Hematopoietic multipotent progenitor cell (in vitro differentiated cells): ENCODE results near the gene PRKCA. TPM values are rescaled to one million over a fixed set of nuclear protein-coding genes. Genes with fewer than 3 reads are reported as not detected.

Experiments
- DNase-seq, 3 donors: peaks; one replicate each; pipeline ENCODE4 v3.0.0-alpha.2; 2011 to 2015; ENCODE audit warnings: low read depth in 2 of 3, low spot score in 2 of 3
- total RNA-seq: library from RNA; depleted of rRNA; stranded (reverse); fragments of >200 nt; gene quantifications from one replicate; pipeline ENCODE4 v1.2.3, GENCODE V29; 2012

PRKCA gene
- total RNA-seq, 1 donor, result 0.54 TPM

DNA sequence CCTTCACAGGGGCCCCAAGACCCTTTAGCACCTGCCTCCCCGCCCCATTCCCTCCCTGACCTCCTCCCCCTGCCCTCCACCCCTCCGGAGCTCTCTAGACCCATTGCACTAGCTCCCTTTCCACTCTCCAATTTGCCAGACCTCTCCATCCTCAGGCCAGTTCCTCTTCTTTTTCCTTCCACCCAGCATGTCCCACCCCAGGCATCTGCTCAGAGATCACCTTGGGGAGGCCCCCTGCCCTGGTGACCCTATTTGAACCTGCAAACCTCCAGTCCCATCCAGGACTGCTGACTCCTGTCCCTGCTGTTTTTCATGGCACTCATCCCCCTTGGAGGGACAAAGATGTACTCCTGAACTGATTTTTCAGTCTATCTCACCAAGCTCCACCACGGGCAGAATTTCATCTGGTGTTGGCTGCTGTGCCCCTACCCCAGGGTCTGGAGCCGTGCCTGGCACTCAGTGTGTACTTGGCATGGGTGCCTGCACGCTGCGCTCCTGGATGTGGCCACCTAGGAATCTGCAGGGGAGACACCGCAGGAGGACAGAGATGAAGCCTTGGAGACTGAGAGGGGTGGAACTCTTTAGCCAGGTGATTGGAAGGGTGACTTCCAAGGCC is 446.9 kb downstream of the PRKCA start:
- no peak for DNase-seq

DNA sequence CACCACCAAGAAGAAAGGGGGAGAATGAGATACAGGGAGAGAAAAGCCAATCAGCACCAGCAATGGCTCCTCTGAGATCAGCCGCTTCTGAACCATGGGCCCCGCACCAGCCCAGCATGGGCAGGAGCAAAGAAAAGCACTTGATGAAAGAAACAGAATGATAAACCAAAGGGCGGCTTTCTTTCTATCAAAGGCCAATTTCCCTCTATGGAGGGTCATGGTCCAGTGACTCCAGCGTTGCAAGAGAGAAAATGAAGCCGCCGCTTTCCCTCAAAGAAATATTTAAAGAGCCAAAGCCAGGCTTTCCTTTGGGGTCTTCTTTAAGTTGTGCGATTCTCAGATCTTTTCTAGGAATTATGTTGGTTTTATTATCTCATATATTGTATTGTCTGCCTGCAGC is 447.7 kb downstream of the PRKCA start:
- no peak for DNase-seq

DNA sequence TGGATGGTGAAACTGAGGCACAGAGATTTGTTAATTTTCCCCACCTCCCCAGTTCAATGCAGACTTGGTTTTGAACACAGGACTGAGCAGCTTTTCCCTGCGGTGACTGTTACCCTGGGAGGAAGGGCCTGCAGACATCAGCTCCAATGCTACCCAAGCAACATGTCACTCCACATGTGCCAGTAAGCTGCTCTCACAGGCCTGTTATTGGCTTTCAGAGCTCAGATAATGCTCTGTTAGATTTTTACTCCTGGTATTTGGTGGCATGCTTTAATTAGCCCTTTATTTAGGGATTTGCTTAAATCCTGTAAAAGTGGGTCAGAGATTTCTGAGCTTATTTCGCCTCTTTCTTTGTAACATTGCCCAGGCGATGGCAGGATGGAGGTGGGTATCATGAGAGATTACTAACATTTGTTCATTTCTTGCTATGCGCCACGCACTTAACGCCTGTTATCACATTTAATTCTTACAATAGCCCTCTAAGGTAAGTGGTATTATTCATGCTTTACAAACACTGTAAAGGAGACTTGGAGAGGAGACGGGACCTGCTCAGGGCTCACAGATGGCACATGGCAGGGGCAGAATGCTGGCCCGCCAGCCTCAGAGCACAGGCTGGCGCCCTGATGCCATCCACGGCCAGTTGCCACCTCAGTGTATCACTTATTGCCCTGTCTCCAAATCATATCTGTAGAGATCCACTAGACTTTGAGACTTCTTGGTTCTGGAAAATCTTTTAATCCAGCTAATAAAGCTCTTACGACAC is 448.5 kb downstream of the PRKCA start:
- no peak for DNase-seq

DNA sequence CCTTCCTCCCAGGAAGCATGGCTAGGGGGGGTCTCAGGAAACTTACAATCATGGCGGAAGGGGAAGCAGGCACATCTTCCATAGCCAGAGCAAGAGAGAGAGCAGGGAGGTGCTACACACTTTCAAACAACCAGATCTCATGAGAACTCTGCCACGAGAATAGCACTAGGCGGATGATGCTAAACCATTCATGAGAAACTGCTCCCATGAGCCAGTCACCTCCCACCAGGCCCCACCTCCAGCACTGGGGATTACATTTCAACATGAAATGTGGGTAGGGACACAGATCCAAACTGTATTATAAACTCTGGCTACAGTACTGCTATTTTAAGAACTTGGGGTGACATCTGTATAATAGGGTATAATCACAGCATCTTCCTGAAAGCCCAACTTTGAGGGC is 449.4 kb downstream of the PRKCA start:
- DNase-seq, result no peak

DNA sequence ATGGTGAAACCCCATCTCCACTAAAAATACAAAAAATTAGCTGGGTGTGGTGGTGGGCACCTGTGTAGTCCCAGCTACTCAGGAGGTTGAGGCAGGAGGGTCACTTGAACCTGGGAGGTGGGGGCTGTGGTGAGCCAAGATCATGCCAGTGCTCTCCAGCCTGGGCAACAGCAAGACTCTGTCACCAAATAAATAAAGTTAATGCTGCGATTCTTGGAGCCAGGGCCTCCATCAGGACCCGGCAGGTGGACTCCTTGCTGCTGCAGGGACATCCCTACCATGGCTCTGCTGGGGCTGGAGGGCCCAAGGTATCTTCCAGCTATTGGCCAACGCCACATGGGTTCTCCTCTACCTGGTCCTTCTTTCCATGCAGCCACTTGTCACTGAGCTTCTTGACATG is 450.0 kb downstream of the PRKCA start:
- DNase-seq, result no peak

DNA sequence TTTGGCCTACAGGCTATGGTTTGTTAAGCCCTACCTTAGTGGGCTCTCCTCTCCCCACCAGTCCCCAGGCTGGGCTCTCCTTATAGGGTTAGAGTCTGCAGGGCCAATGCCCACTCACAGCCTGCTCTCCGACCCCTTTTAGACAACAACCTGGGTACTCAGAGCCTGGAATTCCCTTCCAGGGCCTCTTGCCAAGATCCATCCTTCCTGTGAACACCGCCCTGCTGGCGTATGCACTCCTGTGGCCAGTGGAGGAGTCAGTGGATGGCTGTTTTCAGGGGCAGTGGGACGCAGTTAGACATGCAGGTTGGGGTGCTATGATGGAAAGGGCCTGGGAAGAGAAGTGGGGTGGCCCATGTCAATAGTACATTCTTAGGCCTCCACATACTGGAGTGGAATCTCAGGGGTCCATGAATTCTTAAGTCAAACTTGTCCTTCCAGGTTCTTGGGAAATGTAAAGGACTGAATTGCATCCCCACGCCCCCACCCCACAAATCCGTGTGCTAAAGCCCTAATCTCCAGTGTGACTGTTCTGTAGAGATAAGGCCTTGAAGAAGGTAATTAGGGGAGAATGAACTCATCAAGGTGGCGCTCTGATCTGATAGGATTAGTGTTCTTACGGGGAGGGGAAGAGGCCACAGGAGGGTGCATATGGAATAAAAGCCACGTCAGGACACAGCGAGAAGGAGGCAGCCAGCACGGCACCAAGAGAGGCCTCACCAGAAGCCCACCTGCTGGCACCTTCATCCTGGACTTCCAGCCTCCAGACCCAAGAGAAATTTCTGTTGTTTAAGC is 450.9 kb downstream of the PRKCA start:
- no peak for DNase-seq

DNA sequence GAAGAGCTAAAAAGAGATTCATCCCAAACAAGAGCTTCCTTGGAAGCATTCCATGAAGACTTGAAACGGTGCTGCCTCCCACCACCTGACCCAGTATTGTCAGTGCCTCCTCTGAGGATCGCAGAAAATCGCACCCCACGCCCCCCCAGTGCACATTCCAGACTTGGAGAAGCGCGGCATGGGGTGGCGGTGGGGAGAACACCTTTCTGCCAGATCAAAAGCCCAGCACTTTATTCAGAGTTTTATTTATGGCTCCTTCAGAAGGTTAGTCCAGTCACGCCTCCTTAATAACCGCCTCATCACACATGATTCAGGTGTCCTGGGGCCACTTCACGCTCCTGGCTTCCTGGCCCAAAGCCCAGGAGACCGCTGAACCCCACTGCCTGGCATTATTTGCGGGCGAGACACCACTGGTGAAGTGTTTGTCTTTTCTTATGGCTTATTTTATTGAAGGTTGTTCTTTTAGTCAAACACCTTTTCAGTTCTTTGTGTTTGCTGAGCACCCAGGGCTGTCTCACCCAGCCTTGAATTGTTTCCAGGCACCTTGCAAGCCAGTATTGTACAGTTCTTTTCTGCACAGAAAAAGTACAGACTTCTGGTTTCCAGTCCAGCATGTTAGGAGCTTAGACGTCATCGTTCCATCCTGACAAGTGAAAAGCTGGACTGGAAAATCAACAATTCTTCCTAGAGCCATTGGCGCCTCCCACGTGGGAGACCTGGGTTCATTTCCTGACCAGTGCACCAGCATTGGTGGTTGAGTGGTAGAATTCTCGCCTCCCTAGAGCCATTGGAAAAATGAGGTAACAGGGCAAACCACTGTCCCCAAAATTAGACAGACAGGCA is 452.9 kb downstream of the PRKCA start:
- no peak for DNase-seq

DNA sequence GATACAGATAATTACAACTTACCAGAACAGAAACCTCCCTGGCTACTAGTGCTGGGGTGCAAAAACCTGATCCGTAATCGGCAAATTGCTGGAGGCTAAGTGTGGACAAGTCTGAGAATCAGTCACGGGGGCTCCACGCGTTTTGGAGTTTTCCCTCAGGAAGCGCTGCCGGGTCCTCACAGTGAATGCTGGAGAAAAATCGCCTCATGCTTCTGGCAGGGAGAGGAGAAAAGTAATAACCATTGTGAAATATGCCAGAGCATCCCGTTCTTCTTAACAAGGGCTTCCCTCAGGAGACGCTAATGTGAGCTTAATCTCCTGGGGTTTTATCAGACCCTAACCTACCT is 453.5 kb downstream of the PRKCA start:
- no peak for DNase-seq

DNA sequence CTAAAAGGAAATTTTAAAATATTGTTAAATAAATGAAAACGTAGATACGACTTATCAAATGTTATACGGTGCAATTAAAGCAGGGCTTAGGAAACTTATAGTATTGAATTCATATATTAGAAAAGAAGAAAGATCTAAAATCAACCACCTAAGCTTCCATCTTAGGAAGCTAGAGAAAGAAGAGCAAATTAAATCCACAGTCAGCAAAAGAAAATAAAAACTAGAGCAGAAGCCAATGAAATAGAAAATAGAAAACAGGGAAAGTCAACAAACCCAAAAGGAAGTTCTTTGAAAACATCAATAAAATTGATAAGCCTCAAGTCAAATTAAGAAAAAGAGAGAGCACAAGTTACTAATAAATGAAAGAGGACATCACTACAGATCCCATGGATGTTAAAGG is 457.9 kb downstream of the PRKCA start:
- DNase-seq, result no peak

DNA sequence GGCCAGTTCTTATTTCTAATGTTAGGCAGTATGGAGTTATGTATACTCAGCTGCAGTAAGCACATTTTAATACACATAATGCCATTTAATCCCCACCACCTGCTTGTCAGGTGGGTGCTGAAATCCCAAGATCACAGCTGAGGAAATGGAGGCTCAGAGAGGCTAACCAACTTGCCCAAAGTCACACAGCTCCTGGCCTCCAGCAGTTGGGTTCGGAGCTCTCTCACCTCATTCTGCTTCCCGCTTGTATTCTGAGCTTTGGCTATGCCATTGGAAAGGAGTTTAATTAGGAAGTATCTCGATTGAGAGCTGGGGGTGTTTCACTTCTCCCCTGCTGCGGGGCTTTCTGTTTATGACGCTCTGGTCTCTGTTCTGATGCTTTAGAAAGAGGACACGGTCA is 459.9 kb downstream of the PRKCA start:
- no peak for DNase-seq

DNA sequence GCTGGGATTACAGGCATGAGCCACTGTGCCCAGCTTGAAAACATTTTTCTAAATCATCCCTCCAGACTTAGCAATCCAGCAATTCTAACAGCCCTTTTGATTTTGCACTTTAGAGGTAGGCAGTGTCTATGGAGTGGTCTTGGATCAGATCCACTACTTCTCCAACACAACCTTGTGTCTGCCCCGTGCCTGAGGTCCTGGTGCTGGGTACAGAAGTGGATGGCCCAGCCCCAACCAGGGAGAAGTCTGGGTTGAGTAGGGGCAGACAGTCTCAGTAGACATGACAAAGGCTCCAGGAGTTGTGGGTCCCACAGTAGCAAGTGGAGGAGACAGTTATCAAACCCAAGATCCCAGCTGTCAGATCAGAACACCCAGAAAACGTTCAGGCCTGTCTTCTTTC is 460.6 kb downstream of the PRKCA start:
- no peak for DNase-seq

DNA sequence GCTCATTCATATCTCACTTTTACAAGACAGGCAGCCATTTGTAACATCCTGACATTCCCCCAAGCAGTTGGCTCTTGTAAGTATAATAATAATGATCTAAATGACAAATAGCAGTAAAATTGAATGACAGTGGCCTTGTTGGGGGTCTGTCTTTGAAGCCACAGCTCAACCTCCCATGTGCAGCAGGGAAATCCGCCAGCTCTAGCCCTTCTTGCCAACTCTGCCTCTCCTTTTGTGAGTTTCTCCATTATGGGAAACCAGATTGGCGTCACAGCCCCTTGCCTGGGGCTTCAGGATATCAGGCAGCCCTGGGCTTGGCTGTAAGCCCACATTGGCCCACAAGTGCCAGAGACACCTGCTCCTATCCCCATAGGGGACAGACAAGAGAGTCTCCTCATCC is 462.1 kb downstream of the PRKCA start:
- DNase-seq, result no peak

DNA sequence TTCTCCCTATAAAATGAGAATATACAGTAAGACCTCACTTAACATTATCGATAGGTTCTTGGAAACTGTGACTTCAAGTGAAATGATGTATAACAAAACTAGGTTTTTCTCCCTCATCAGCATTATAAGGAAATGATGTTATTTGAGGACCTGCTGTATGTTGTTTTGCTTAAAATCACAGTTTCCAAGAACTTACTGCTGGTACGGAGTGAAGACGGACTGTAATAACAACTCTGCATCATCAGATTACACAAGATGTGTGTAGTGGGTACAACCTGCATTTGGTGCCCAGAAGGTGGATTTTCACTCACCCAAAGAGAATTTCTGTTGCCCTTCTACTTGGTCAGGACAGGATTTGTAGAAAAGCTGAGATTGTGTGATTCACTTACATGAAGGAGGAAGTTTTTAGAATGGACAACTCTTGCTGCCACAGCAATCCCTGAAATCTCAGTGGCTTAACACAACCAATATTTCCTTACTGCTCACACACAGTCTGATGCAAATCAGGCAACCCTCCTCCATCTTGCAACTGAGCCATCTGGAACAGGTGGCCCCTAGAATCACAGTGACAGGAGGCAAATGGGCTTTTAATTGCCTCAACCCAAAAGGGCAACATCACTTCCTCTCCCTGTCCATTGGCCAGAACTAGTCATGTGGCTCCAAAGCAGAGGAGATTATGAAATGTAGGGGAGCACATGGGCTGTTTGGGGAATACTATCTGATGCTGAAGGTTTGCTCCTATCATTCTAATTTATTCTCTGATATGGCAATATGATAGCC is 464.9 kb downstream of the PRKCA start:
- DNase-seq, result no peak

DNA sequence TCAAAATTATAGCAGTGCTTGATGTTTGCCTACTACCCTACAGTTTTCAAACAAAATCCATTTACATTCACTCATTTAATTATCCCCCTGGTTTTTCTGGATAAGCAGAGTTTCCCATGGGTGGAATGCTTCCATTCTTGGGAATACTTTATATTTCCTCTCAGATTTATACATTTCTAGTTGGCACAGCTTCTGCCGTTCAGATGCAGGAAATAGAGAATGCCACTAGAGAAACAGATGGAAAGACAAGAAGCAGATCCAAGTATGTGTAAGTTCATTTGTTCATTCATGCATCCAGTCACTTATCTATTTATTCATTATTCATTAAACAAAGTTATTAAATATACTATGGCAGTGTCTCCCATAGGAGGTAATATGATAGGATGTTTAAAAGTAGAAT is 467.5 kb downstream of the PRKCA start:
- no peak for DNase-seq

DNA sequence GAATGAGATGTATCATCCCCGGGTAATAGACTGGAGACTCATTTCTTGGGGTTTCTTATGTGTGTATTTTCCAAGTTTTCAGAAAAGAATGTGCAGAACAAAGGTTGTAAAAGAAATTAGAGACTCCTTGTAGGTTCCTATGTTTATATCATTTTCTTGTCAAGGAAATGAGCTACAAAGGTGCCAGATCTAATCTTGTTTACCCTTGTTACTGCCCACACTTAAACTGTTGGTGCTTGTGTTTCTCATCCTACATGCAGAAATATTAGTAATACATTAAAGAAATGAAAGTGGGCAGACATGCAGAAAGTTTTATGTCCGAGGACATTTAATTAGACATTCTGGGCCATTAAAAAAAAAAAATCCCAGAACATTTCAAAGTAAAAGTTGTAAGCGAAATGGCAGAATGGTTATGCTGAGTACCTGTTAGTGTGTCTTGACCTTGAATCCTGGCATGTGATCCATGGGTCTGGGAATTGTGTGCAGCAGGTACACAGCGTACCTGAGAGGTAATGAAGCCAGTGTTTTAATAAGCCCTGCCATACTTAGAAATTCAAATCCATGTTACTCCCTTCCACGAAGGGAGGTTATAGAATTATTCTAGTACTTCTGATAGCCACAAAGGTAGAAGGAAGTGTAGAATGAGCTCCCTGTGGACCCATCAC is 469.9 kb downstream of the PRKCA start:
- DNase-seq, result no peak

DNA sequence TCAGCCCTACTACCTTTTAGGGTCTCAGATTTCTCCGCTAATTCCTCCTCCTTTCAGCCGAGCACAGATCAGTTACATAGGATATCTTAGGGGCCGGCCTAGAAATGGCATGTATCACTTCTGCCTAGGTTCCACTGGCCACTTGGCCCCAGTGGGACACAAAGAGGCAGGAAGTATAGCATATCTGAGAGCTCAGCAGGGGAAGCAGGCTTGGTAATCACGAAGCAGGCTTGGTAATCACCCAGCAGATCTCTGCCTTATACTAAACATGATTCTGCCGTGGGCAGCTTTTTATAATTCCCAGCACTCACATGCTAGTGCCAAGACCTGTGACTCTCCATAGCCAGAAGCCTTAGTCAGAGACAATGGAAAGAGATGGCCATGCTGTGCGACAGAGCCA is 472.9 kb downstream of the PRKCA start:
- no peak for DNase-seq

DNA sequence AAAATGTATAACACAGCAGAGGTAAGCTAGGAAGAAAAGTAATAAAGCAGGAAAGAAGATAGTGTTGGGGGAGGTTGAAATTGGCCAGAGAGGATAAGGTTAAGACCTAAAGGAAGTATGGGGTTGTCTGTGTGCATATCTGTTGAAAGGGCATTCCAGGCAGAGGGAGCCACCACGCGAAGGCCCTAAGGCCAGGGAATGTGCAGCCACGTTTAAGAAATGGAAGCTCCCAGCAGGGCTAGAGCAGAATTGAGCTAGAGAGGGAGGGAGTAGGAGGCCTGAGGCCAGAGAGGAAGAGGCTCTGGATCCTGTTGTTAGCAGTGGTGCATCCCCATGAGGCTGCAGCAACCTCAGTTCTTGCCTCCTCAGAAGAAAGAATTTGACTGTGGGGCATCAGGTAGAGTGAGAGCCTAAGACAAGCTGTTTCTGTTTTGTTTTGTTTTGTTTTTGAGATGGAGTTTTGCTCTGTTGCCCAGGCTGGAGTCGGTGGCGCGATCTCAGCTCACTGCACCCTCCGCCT is 473.5 kb downstream of the PRKCA start:
- DNase-seq, result no peak

DNA sequence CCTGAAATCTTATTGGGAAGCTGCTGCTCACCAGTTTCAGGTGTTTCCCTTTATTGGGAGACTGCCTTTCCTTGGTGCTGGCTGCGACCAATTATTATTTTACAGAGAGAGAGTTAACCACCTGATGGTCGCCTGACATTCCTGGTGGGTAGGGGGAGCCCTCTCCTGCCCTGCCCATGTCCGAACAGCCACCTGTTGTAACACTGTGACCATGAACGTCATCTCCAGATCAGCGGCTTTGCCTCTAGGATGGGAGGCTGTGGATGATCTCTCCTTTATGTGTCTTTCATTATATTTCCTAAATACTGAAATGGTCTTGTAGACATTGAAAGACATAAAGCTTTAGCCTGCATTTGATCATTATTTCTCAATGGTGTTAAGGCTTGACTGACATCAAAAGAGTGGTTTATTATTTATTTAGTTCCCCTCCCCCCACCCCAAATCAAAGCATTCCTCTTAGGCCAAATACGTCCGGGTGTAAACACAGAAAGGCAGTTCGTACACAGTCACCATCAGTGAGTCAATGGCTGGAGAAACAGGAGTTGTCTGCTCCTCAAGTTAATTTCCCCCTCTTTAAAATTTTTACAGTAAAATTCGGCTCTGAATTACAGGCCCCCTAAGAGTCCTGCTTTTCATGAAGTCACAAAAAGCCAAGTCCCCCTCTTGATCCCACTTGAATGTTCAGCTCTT is 474.7 kb downstream of the PRKCA start:
- DNase-seq, result no peak

DNA sequence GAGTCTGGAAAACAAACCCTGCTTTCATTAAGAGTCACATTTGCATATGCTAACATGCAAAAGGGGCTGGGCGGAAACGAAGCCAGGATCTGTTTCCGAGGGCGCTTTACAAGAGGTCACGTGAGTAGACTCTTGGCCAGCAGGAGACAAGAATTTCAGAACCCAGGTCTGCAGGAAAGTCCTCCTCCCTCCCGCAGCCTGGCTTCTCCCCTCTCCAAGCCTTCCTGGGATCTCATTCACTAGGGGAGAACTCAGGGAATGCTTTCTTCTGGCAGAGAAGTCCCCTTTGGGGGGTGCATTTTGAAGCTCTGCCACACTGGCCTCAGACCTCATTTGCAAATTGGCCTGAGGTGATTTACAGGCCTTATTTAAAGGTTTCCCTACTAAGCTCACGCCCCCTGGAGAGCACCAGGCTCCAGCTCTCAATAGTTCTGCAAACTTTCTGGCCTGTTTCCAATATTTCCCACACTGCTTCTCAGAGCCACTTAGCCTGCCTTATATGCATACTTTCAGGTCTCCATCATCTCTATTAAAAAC is 475.3 kb downstream of the PRKCA start:
- peak in 1 of 3 donors; percentile 14 for DNase-seq
